ENCODE results near the gene HCN2. TPM values are rescaled to one million over a fixed set of nuclear protein-coding genes. Genes with fewer than 3 reads are reported as not detected.

HCN2 gene
- total and polyA plus RNA-seq, 3 donors from 2014 or later, result 5.5 to 12.4 (median 6.6) TPM

GRCh38 chr19:577439-578392 lies 12.0 kb upstream of the HCN2 start:
- 91 to 92% methylated on average over 48 to 65 of the region's 66 CpGs for WGBS, 2 donors
- Histone ChIP-seq H3K4me3 (no peak overlapping the region), H3K9me3 (no peaks in the 10 kb centered on the region), H3K27ac (no peak overlapping the region), H3K36me3 (ENCODE audit: low read depth, missing control alignments) (no peaks in the 10 kb centered on the region), H3K27me3 (no peaks in the 10 kb centered on the region), H3K4me1 (peaks cover 43% of the 10 kb centered on the region)
- intact Hi-C loops (cut with DNase I; ENCODE audit: low total_unique reads), result no loop called here
- TF ChIP-seq POLR2A (IDR thresholded peaks at IDR 0.05) (no peak), CTCF (IDR thresholded peaks at IDR 0.05) (no peak)
- no peak for DNase-seq

GRCh38 chr19:579111-579841 lies 10.4 kb upstream of the HCN2 start:
- no peaks in the 10 kb centered on the region for H3K27me3 ChIP-seq
- no peak for DNase-seq
- no peaks in the 10 kb centered on the region for H3K9me3 ChIP-seq
- peaks cover 32% of the 10 kb centered on the region for H3K4me1 ChIP-seq
- H3K4me3 ChIP-seq, result no peak overlapping the region
- no peak overlapping the region for H3K27ac ChIP-seq
- no peaks in the 10 kb centered on the region for H3K36me3 ChIP-seq (ENCODE audit: low read depth, missing control alignments)
- intact Hi-C loops (cut with DNase I; ENCODE audit: low total_unique reads), result no loop called here
- TF ChIP-seq CTCF (IDR thresholded peaks at IDR 0.05) (no peak), POLR2A (IDR thresholded peaks at IDR 0.05) (no peak)
- WGBS, 2 donors, result 88 to 94% methylated on average over 13 to 45 of the region's 46 CpGs

GRCh38 chr19:579842-580155 lies 9.9 kb upstream of the HCN2 start:
- Histone ChIP-seq H3K36me3 (ENCODE audit: low read depth, missing control alignments) (no peaks in the 10 kb centered on the region), H3K4me3 (no peak overlapping the region), H3K27ac (no peak overlapping the region), H3K9me3 (no peaks in the 10 kb centered on the region), H3K27me3 (no peaks in the 10 kb centered on the region), H3K4me1 (peaks cover 29% of the 10 kb centered on the region)
- 95% methylated on average over 8 of the region's 11 CpGs; no CpG with 5 or more reads in 1 of the 2 donors for WGBS, 2 donors
- TF ChIP-seq CTCF (IDR thresholded peaks at IDR 0.05) (no peak), POLR2A (IDR thresholded peaks at IDR 0.05) (no peak)
- intact Hi-C loops (cut with DNase I; ENCODE audit: low total_unique reads), result no loop called here
- no peak for DNase-seq

- H3K36me3 ChIP-seq (ENCODE audit: low read depth, missing control alignments), result no peaks in the 10 kb centered on the region
- intact Hi-C loops (cut with DNase I; ENCODE audit: low total_unique reads), result no loop called here
- no peaks in the 10 kb centered on the region for H3K9me3 ChIP-seq
- no peak for DNase-seq
- no peak overlapping the region for H3K4me3 ChIP-seq
- H3K27ac ChIP-seq, result no peak overlapping the region
- WGBS, 2 donors, result 93% methylated on average over 2 to 21 of the region's 22 CpGs
- no peaks in the 10 kb centered on the region for H3K27me3 ChIP-seq
- TF ChIP-seq CTCF (IDR thresholded peaks at IDR 0.05) (no peak), POLR2A (IDR thresholded peaks at IDR 0.05) (no peak)
- H3K4me1 ChIP-seq, result peaks cover 24% of the 10 kb centered on the region
Observed at GRCh38 chr19:580274-580835, 9.3 kb upstream of the HCN2 start.
